ENCODE results near the gene LRRC4C. TPM values are rescaled to one million over a fixed set of nuclear protein-coding genes. Genes with fewer than 3 reads are reported as not detected.

Gene LRRC4C
- total and polyA plus RNA-seq, 4 donors = 0.33 to 5.3 (median 0.43) TPM

GRCh38 chr11:41451011-41451410, 8.4 kb downstream of the LRRC4C start:
- H3K4me3 ChIP-seq = no peak overlapping the region
- DNase-seq (no peak), ATAC-seq (ENCODE audit: insufficient read depth, low FRiP score) (no peak)
- H3K9ac ChIP-seq (ENCODE audit: insufficient read depth in 1 of 2, low read length in 2 of 2) = no peak overlapping the region
- no peaks in the 10 kb centered on the region for H3K36me3 ChIP-seq (ENCODE audit: control insufficient read depth in 4 of 4, insufficient read depth in 4 of 4, low read length in 4 of 4)
- no peaks in the 10 kb centered on the region for H3K9me3 ChIP-seq (ENCODE audit: control insufficient read depth in 4 of 4, insufficient read depth in 3 of 4, low read length in 3 of 4)
- TF ChIP-seq, protein P1, sequence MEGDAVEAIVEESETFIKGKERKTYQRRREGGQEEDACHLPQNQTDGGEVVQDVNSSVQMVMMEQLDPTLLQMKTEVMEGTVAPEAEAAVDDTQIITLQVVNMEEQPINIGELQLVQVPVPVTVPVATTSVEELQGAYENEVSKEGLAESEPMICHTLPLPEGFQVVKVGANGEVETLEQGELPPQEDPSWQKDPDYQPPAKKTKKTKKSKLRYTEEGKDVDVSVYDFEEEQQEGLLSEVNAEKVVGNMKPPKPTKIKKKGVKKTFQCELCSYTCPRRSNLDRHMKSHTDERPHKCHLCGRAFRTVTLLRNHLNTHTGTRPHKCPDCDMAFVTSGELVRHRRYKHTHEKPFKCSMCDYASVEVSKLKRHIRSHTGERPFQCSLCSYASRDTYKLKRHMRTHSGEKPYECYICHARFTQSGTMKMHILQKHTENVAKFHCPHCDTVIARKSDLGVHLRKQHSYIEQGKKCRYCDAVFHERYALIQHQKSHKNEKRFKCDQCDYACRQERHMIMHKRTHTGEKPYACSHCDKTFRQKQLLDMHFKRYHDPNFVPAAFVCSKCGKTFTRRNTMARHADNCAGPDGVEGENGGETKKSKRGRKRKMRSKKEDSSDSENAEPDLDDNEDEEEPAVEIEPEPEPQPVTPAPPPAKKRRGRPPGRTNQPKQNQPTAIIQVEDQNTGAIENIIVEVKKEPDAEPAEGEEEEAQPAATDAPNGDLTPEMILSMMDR (IDR thresholded peaks at IDR 0.05; ENCODE audit: control extremely low read depth, extremely low read depth) = no peak
- no peak overlapping the region for H3K27ac ChIP-seq (ENCODE audit: low read depth in 1 of 2, low read length in 1 of 2)
- no peaks in the 10 kb centered on the region for H3K27me3 ChIP-seq (ENCODE audit: control insufficient read depth in 3 of 3, insufficient read depth in 3 of 3, low read length in 2 of 3)
- H3K4me1 ChIP-seq (ENCODE audit: control insufficient read depth in 5 of 5, insufficient read depth in 5 of 5, low read length in 5 of 5) = no peaks in the 10 kb centered on the region
- 57 to 68% methylated on average over 3 of the region's 3 CpGs for WGBS, 2 donors

- ATAC-seq (ENCODE audit: insufficient read depth, low FRiP score) = no peak
- no peak overlapping the region for H3K4me3 ChIP-seq
- DNase-seq = no peak
- no peak overlapping the region for H3K27ac ChIP-seq (ENCODE audit: low read depth in 1 of 2, low read length in 1 of 2)
- 66 to 69% methylated on average over 2 of the region's 2 CpGs for WGBS, 2 donors
- no peaks in the 10 kb centered on the region for H3K4me1 ChIP-seq (ENCODE audit: control insufficient read depth in 5 of 5, insufficient read depth in 5 of 5, low read length in 5 of 5)
- TF ChIP-seq, protein P1 (IDR thresholded peaks at IDR 0.05; ENCODE audit: control extremely low read depth, extremely low read depth) = no peak
- H3K27me3 ChIP-seq (ENCODE audit: control insufficient read depth in 3 of 3, insufficient read depth in 3 of 3, low read length in 2 of 3) = no peaks in the 10 kb centered on the region
- no peaks in the 10 kb centered on the region for H3K36me3 ChIP-seq (ENCODE audit: control insufficient read depth in 4 of 4, insufficient read depth in 4 of 4, low read length in 4 of 4)
- H3K9ac ChIP-seq (ENCODE audit: insufficient read depth in 1 of 2, low read length in 2 of 2) = no peak overlapping the region
- no peaks in the 10 kb centered on the region for H3K9me3 ChIP-seq (ENCODE audit: control insufficient read depth in 4 of 4, insufficient read depth in 3 of 4, low read length in 3 of 4)
Observed at GRCh38 chr11:41449483-41450050, 9.9 kb downstream of the LRRC4C start.

GRCh38 chr11:41446566-41446965, 12.9 kb downstream of the LRRC4C start:
- DNase-seq (no peak), ATAC-seq (ENCODE audit: insufficient read depth, low FRiP score) (no peak)
- Histone ChIP-seq H3K36me3 (ENCODE audit: control insufficient read depth in 4 of 4, insufficient read depth in 4 of 4, low read length in 4 of 4) (no peaks in the 10 kb centered on the region), H3K4me3 (no peak overlapping the region), H3K4me1 (ENCODE audit: control insufficient read depth in 5 of 5, insufficient read depth in 5 of 5, low read length in 5 of 5) (no peaks in the 10 kb centered on the region), H3K27me3 (ENCODE audit: control insufficient read depth in 3 of 3, insufficient read depth in 3 of 3, low read length in 2 of 3) (no peaks in the 10 kb centered on the region), H3K27ac (ENCODE audit: low read depth in 1 of 2, low read length in 1 of 2) (no peak overlapping the region), H3K9ac (ENCODE audit: insufficient read depth in 1 of 2, low read length in 2 of 2) (no peak overlapping the region), H3K9me3 (ENCODE audit: control insufficient read depth in 4 of 4, insufficient read depth in 3 of 4, low read length in 3 of 4) (no peaks in the 10 kb centered on the region)
- TF ChIP-seq, protein P1 (IDR thresholded peaks at IDR 0.05; ENCODE audit: control extremely low read depth, extremely low read depth) = no peak

GRCh38 chr11:41446107-41446506, 13.3 kb downstream of the LRRC4C start:
- ATAC-seq (ENCODE audit: insufficient read depth, low FRiP score) = no peak
- Histone ChIP-seq H3K27me3 (ENCODE audit: control insufficient read depth in 3 of 3, insufficient read depth in 3 of 3, low read length in 2 of 3) (no peaks in the 10 kb centered on the region), H3K4me3 (no peak overlapping the region), H3K27ac (ENCODE audit: low read depth in 1 of 2, low read length in 1 of 2) (no peak overlapping the region), H3K9me3 (ENCODE audit: control insufficient read depth in 4 of 4, insufficient read depth in 3 of 4, low read length in 3 of 4) (no peaks in the 10 kb centered on the region), H3K4me1 (ENCODE audit: control insufficient read depth in 5 of 5, insufficient read depth in 5 of 5, low read length in 5 of 5) (no peaks in the 10 kb centered on the region), H3K36me3 (ENCODE audit: control insufficient read depth in 4 of 4, insufficient read depth in 4 of 4, low read length in 4 of 4) (no peaks in the 10 kb centered on the region), H3K9ac (ENCODE audit: insufficient read depth in 1 of 2, low read length in 2 of 2) (no peak overlapping the region)
- TF ChIP-seq, protein P1 (IDR thresholded peaks at IDR 0.05; ENCODE audit: control extremely low read depth, extremely low read depth) = no peak
- WGBS, 2 donors = 66% methylated on average over 2 of the region's 2 CpGs
- DNase-seq = no peak

Measured in lung (tissue), 12 donors.